ENCODE results near the gene TMEM30A. TPM values are rescaled to one million over a fixed set of nuclear protein-coding genes. Genes with fewer than 3 reads are reported as not detected.
A peak's percentile ranks its signal among the peaks of the same experiment; 100 is the strongest.

Gene TMEM30A
- total and polyA plus RNA-seq, 2 of the 13 experiments (the other 11 are each of a cell fraction or from before 2014, with no cell fraction given): 17.6 to 54.4 TPM

GRCh38 chr6:75243333-75244062, 41.1 kb downstream of the TMEM30A start, which contains the start of gene COX7A2 (continued):
- TF ChIP-seq ZHX1 (CRISPR knock-in tag; IDR thresholded peaks at IDR 0.05; ENCODE audit: low read depth) (peak; percentile 86; the same call in 1 of the 2 replicates), SP5 (CRISPR knock-in tag; IDR thresholded peaks at IDR 0.05; ENCODE audit: borderline replicate concordance, low read depth) (peak; percentile 51; the same call in 1 of the 2 replicates), TCF12 (IDR thresholded peaks at IDR 0.05) (no peak), TCF12 (CRISPR knock-in tag; IDR thresholded peaks at IDR 0.05) (no peak), ZNF687 (CRISPR knock-in tag; IDR thresholded peaks at IDR 0.05) (peak; percentile 61), SYNCRIP (IDR thresholded peaks at IDR 0.05; ENCODE audit: insufficient read depth, low read depth, low read length) (no peak), AKNA (CRISPR knock-in tag; IDR thresholded peaks at IDR 0.05; ENCODE audit: borderline replicate concordance) (no peak), SRF (IDR thresholded peaks at IDR 0.05; ENCODE audit: low read depth, low read length) (peak; percentile 42; the same call in 1 of the 2 replicates), KLF16 (CRISPR knock-in tag; IDR thresholded peaks at IDR 0.05) (peak in 1 of 2 experiments; percentile 76; a peak in 2 of 4 replicates), FOXO4 (CRISPR knock-in tag; conservative IDR thresholded peaks at IDR 0.05) (no peak), ZNF350 (CRISPR knock-in tag; IDR thresholded peaks at IDR 0.05; ENCODE audit: borderline replicate concordance, low read depth) (peak; percentile 92), POGZ (CRISPR knock-in tag; IDR thresholded peaks at IDR 0.05) (peak; percentile 99), ZBTB25 (CRISPR knock-in tag; IDR thresholded peaks at IDR 0.05) (peak; percentile 89)

Measured in HepG2 (cell line).